Loucy (cell line): ENCODE data around the gene PRG2.

Source experiments
- CTCF ChIP-seq: fragments of 200-600 bp; sonication (generic); conservative IDR thresholded peaks from 2 replicates; pipeline ENCODE4 v1.5.1; 2014; ENCODE audit warnings: mild to moderate bottlenecking, antibody characterized with exemption, low read length
- EZH2phosphoT487 ChIP-seq: fragments of 200-600 bp; IDR thresholded peaks from 2 replicates; pipeline ENCODE4 v1.6.1; 2018; ENCODE audit warnings: antibody characterized with exemption, mild to moderate bottlenecking, moderate library complexity, borderline replicate concordance

- TF ChIP-seq CTCF: no peak
- no peak for TF ChIP-seq EZH2phosphoT487
Measured at GRCh38 chr11:57428643-57429042, 38.2 kb upstream of the PRG2 start.
